Endothelial cell of umbilical vein (primary cell): Measurements from ENCODE around the gene TPO. TPM values are rescaled to one million over a fixed set of nuclear protein-coding genes. Genes with fewer than 3 reads are reported as not detected.

Source experiments
- BruUV-seq: library from RNA; stranded (reverse); fragments of 400-500 nt; replicated peaks from 2 replicates; lab custom pipeline; 2021; lab: Mats Ljungman, UMichigan
- CTCF ChIA-PET: fragments of 300-600, 350-600 bp; sonication (Branson Sonifier 250); formaldehyde crosslinking; loops from one replicate; lab custom pipeline; 2021; ENCODE audit warnings: antibody characterized with exemption, inconsistent platforms; lab: Charles Lee
- POLR2A ChIA-PET: fragments of 300-600, 350-600 bp; sonication (Branson Sonifier 250); formaldehyde crosslinking; loops from one replicate; lab custom pipeline; 2021; ENCODE audit warnings: antibody characterized with exemption, inconsistent platforms; lab: Charles Lee
- DNase-seq: peaks from one replicate; pipeline ENCODE4 v3.0.0-alpha.2; 2011; ENCODE audit warnings: low read depth, low spot score
- FAIRE-seq: peaks from 2 replicates; lab custom pipeline; 2011; peaks lifted over from hg19 to GRCh38; lab: Jason Lieb, UNC
- H2AFZ ChIP-seq: 2 replicates; pipeline ENCODE4 v1.6.0; 2012; ENCODE audit warnings: low read depth, low read length, control low read depth, inconsistent platforms
- H3K27ac ChIP-seq: 2 replicates; pipeline ENCODE4 v1.5.1; 2011; ENCODE audit warnings: low read depth, mild to moderate bottlenecking, control low read depth, low read length, moderate library complexity; ENCODE audit not compliant: insufficient read depth
- H3K27me3 ChIP-seq, 2 experiments: 2 replicates each; pipeline versions ENCODE4 v1.6.0 to v1.6.1; 2011; ENCODE audit warnings: low read length in 2 of 2, mixed read lengths in 1 of 2; ENCODE audit not compliant: control insufficient read depth in 2 of 2, insufficient read depth in 2 of 2
- H3K36me3 ChIP-seq, 2 experiments: 2 replicates in 1 of 2; 3 replicates in 1 of 2; pipeline ENCODE4 v1.5.1; 2011; ENCODE audit warnings: low read length in 2 of 2, mild to moderate bottlenecking in 1 of 2, moderate library complexity in 1 of 2; ENCODE audit not compliant: control insufficient read depth in 2 of 2, insufficient read depth in 2 of 2; ENCODE audit errors: extremely low read depth in 1 of 2
- H3K4me1 ChIP-seq: 3 replicates; pipeline ENCODE4 v1.5.1; 2011; ENCODE audit warnings: mild to moderate bottlenecking, low read length; ENCODE audit not compliant: control insufficient read depth, insufficient read depth; ENCODE audit errors: extremely low read depth
- H3K4me2 ChIP-seq: 2 replicates; pipeline ENCODE4 v1.6.1; 2011; ENCODE audit warnings: low read length, control low read depth, mixed read lengths; ENCODE audit not compliant: insufficient read depth
- H3K4me3 ChIP-seq, 3 experiments: fragments of 200-600 bp in 1 of 3; sonication (generic), shearing (Covaris generic) in 1 of 3; replicated peaks in 1 of 3; 2 replicates each; pipeline ENCODE4 v1.5.1; 2011 to 2016; ENCODE audit warnings: control low read depth in 3 of 3, low read length in 3 of 3, mild to moderate bottlenecking in 2 of 3, inconsistent platforms in 1 of 3, low read depth in 1 of 3, moderate library complexity in 1 of 3; ENCODE audit not compliant: insufficient read depth in 1 of 3
- H3K79me2 ChIP-seq: 2 replicates; pipeline ENCODE4 v1.6.0; 2012; ENCODE audit warnings: low read length, inconsistent platforms; ENCODE audit not compliant: control insufficient read depth, insufficient read depth
- H3K9ac ChIP-seq: replicated peaks from 2 replicates; pipeline ENCODE3; 2011; ENCODE audit warnings: low read length, control low read depth; ENCODE audit not compliant: insufficient read depth; ENCODE audit errors: extremely low read depth
- H3K9me1 ChIP-seq: replicated peaks from 3 replicates; pipeline ENCODE4 v1.6.0; 2011; ENCODE audit warnings: mild to moderate bottlenecking, low read length; ENCODE audit not compliant: control insufficient read depth, insufficient read depth; ENCODE audit errors: extremely low read depth
- H3K9me3 ChIP-seq: replicated peaks from 2 replicates; pipeline ENCODE4 v1.5.1; 2012; ENCODE audit warnings: low read length, inconsistent platforms; ENCODE audit not compliant: control insufficient read depth, insufficient read depth
- H4K20me1 ChIP-seq: replicated peaks from 2 replicates; pipeline ENCODE3; 2011; ENCODE audit warnings: mild to moderate bottlenecking, low read length; ENCODE audit not compliant: control insufficient read depth, insufficient read depth; ENCODE audit errors: extremely low read depth
- EZH2 ChIP-seq: IDR thresholded peaks from 2 replicates; pipeline ENCODE4 v1.6.1; 2012; ENCODE audit warnings: borderline replicate concordance, low read depth, mild to moderate bottlenecking, moderate library complexity, low read length, inconsistent platforms; ENCODE audit not compliant: severe bottlenecking
- FOS ChIP-seq: IDR thresholded peaks from 2 replicates; pipeline ENCODE4 v1.6.1; 2011; ENCODE audit warnings: mild to moderate bottlenecking, low read length, moderate library complexity, borderline replicate concordance; ENCODE audit not compliant: insufficient read depth
- GATA2 ChIP-seq: IDR thresholded peaks from 2 replicates; pipeline ENCODE4 v1.7.0; 2011; ENCODE audit warnings: low read depth, mild to moderate bottlenecking, moderate library complexity, mixed read lengths, low read length; ENCODE audit not compliant: insufficient read length, insufficient read depth
- JUN ChIP-seq: IDR thresholded peaks from 2 replicates; pipeline ENCODE4 v1.6.1; 2011; ENCODE audit warnings: borderline replicate concordance, low read depth; ENCODE audit not compliant: insufficient read length, insufficient read depth
- MYC ChIP-seq: IDR thresholded peaks from one replicate; pipeline ENCODE4 v1.6.1; 2011; ENCODE audit warnings: mild to moderate bottlenecking, low read depth, low read length
- POLR2A ChIP-seq: IDR thresholded peaks from 2 replicates; pipeline ENCODE4 v1.6.1; 2012; ENCODE audit warnings: low read depth, mild to moderate bottlenecking, control low read depth, low read length
- POLR2AphosphoS5 ChIP-seq: IDR thresholded peaks from 2 replicates; pipeline ENCODE4 v1.6.1; 2012; ENCODE audit warnings: low read depth, mild to moderate bottlenecking, control low read depth, low read length, moderate library complexity; ENCODE audit not compliant: insufficient read depth
- dilution Hi-C: fragments of 300-500 bp; cut with MboI; formaldehyde crosslinking; loops from one replicate; pipeline ENCODE4 v1.15.0; 2019; ENCODE audit warnings: low sequenced_read_pairs; ENCODE audit not compliant: extremely low pct_ligation_motif_present
- intact Hi-C: fragments of 100-400 bp; cut with micrococcal nuclease; formaldehyde crosslinking; loops from one replicate; pipeline ENCODE4 v1.10.0; 2022
- polyA plus RNA-seq, 4 experiments: library from polyadenylated mRNA; depleted of rRNA in 3 of 4; stranded (reverse) in 3 of 4; unstranded in 1 of 4; fragments of >200 nt; gene quantifications; 2 replicates each; pipeline versions ENCODE4 v1.2.1 to v1.2.3, GENCODE V29; 2011 to 2012; ENCODE audit warnings: missing spikeins in 1 of 4
- total RNA-seq: library from RNA; stranded (reverse); gene quantifications from 2 replicates; pipeline ENCODE4 v1.2.3, GENCODE V29; 2021
- TF ChIP-seq, protein P1 (sequence below): IDR thresholded peaks from 2 replicates; pipeline ENCODE4 v1.6.1; 2011; ENCODE audit not compliant: insufficient read depth, insufficient read length
- TF ChIP-seq, protein P2 (sequence below), 2 donors: IDR thresholded peaks; 1 replicate in 1 of 2; 2 replicates in 1 of 2; pipeline ENCODE4 v1.5.1; 2011; ENCODE audit warnings: low read length in 2 of 2, mild to moderate bottlenecking in 2 of 2, moderate library complexity in 2 of 2, control low read depth in 1 of 2, inconsistent platforms in 1 of 2, low read depth in 1 of 2; ENCODE audit not compliant: insufficient read depth in 1 of 2; ENCODE audit errors: extremely low read depth in 1 of 2

The TPO gene
- total and polyA plus RNA-seq, 2 donors (not counting 3 experiments of a cell fraction or from before 2014, with no cell fraction given), result not detected

DNA sequence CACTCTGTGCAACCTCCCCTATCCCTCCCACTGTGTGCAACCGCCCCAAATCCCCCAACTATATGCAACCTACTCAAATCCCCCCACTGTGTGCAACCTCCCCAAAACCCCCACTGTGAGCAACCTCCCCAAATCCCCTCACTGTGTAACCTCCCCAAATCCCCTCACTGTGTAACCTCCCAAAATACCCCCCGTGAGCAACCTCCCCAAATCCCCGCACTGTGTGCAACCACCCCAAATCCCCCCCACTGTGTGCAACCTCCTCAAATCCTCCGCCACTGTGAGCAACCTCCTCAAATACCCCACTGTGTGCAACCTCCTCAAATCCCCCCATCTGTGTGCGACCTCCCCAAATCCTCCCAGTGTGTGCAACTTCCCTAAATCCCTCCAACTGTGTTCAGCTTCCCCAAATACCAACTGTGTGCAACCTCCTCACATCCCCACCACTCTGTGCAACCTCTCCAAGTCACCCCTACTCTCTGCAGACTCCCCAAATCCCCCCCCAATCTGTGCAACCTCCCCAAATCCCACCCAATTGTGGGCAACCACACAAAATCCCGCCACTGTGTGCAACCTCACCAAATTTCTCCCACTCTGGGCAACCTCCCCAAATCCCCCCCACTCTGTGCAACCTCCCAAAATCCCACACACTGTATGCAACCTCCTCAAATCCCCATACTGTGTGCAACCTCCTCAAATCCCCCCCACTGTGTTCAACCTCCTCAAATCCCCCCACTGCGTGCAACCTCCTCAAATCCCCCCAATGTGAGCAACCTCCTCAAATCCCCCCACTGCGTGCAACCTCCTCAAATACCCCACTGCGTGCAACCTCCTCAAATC lies 114.1 kb downstream of the TPO start:
- TF ChIP-seq POLR2A, result no peak
- no peak for TF ChIP-seq GATA2
- TF ChIP-seq JUN, result no peak
- no peak for TF ChIP-seq EZH2
- no peak for TF ChIP-seq FOS
- Histone ChIP-seq H3K36me3 (no peaks in the 10 kb centered on the region), H3K4me3 (no peak overlapping the region), H3K9ac (no peak overlapping the region), H3K9me1 (no peaks in the 10 kb centered on the region), H2AFZ (no peak overlapping the region), H3K4me1 (no peaks in the 10 kb centered on the region), H3K4me2 (no peak overlapping the region), H3K27ac (no peak overlapping the region), H3K9me3 (no peaks in the 10 kb centered on the region), H4K20me1 (no peaks in the 10 kb centered on the region), H3K79me2 (no peaks in the 10 kb centered on the region), H3K27me3 (no peaks in the 10 kb centered on the region)
- FAIRE-seq, result no peak
- BruUV-seq, result no TSS peak
- intact Hi-C loops (no loop called here), dilution Hi-C loops (no loop called here)
- DNase-seq, result no peak
- POLR2A ChIA-PET, result no interaction called here
- CTCF ChIA-PET, result no interaction called here

DNA sequence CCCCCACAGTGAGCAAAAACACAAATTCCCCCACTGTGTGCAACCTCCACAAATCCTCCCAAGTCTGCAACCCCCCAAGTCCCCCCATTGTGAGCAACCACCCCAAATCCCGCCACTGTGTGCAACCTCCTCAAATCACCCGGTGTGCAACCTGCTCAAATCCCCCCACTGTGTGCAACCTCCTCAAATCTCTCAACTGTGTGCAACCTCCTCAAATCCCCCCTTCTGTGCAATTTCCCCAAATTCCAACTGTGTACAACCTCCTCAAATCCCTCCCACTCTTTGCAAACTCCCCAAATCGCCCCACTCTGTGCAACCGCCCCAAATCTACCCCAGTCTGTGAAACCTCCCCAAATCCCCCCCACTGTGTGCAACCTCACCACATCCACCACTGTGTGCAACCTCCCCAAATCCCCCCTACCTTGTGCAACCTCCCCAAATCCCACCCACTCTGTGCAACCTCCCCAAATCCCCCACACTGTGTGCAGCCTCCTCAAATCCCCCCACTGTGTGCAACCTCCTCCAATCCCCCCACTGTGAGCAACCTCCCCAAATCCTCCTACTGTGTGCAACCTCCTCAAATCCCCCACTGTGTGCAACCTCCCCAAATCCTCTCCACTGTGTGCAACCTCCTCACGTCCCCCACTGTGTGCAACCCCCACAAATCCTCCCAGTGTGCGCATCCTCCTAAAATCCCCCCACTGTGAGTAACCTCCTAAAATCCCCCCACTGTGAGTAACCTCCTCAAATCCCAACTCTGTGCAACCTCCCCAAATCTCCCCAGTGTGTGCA lies 115.2 kb downstream of the TPO start:
- dilution Hi-C loops, result no loop called here
- FAIRE-seq (no peak), DNase-seq (no peak)
- TF ChIP-seq MYC, result no peak
- no peak for TF ChIP-seq POLR2A
- TF ChIP-seq POLR2AphosphoS5, result no peak
- TF ChIP-seq EZH2, result no peak
- TF ChIP-seq JUN, result no peak
- TF ChIP-seq, protein P1, sequence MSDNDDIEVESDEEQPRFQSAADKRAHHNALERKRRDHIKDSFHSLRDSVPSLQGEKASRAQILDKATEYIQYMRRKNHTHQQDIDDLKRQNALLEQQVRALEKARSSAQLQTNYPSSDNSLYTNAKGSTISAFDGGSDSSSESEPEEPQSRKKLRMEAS, result no peak
- TF ChIP-seq, protein P2, sequence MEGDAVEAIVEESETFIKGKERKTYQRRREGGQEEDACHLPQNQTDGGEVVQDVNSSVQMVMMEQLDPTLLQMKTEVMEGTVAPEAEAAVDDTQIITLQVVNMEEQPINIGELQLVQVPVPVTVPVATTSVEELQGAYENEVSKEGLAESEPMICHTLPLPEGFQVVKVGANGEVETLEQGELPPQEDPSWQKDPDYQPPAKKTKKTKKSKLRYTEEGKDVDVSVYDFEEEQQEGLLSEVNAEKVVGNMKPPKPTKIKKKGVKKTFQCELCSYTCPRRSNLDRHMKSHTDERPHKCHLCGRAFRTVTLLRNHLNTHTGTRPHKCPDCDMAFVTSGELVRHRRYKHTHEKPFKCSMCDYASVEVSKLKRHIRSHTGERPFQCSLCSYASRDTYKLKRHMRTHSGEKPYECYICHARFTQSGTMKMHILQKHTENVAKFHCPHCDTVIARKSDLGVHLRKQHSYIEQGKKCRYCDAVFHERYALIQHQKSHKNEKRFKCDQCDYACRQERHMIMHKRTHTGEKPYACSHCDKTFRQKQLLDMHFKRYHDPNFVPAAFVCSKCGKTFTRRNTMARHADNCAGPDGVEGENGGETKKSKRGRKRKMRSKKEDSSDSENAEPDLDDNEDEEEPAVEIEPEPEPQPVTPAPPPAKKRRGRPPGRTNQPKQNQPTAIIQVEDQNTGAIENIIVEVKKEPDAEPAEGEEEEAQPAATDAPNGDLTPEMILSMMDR (IDR thresholded peaks at IDR 0.05; ENCODE audit: extremely low read depth in 1 of 2, insufficient read depth in 1 of 2, low read depth in 1 of 2, low read length in 2 of 2), result no peak
- TF ChIP-seq FOS, result no peak
- TF ChIP-seq GATA2, result no peak
- Histone ChIP-seq H3K27me3 (no peaks in the 10 kb centered on the region), H3K9ac (no peak overlapping the region), H3K79me2 (no peaks in the 10 kb centered on the region), H3K27ac (no peak overlapping the region), H3K4me2 (no peak overlapping the region), H3K9me3 (no peaks in the 10 kb centered on the region), H2AFZ (no peak overlapping the region), H4K20me1 (no peaks in the 10 kb centered on the region), H3K9me1 (no peaks in the 10 kb centered on the region), H3K36me3 (no peaks in the 10 kb centered on the region), H3K4me3 (no peak overlapping the region), H3K4me1 (no peaks in the 10 kb centered on the region)
- CTCF ChIA-PET, result no interaction called here
- no TSS peak for BruUV-seq
- POLR2A ChIA-PET, result no interaction called here
- intact Hi-C loops, result no loop called here
